SK-N-SH (cell line): ENCODE data around the gene CAVIN1. TPM values are rescaled to one million over a fixed set of nuclear protein-coding genes. Genes with fewer than 3 reads are reported as not detected.

Source experiments
- CTCF ChIA-PET: fragments of 300-600, 350-600 bp; formaldehyde crosslinking; extraction: SDS; loops from one replicate; lab custom pipeline; 2021; lab: Yijun Ruan, JAX
- POLR2A ChIA-PET: fragments of 350-600 bp; sonication (Branson Sonifier 250); formaldehyde crosslinking; extraction: SDS; loops from one replicate; lab custom pipeline; 2020; ENCODE audit warnings: antibody characterized with exemption, inconsistent platforms; lab: Yijun Ruan, JAX
- DNase-seq: peaks from one replicate; pipeline ENCODE4 v3.0.0; 2012
- H2AFZ ChIP-seq: fragments of 200-600 bp; sonication (generic); 2 replicates; pipeline ENCODE4 v1.8.1; 2016; ENCODE audit warnings: antibody characterized with exemption, mild to moderate bottlenecking, low read depth
- H3F3A ChIP-seq: fragments of 200-600 bp; sonication (generic); replicated peaks from 2 replicates; pipeline ENCODE3; 2016; ENCODE audit warnings: antibody characterized with exemption, mild to moderate bottlenecking; ENCODE audit not compliant: insufficient read depth
- H3K27ac ChIP-seq, 2 experiments: fragments of 200-500 bp in 1 of 2; fragments of 200-600 bp in 1 of 2; sonication (Bioruptor generic) in 1 of 2; sonication (generic), shearing (Covaris generic) in 1 of 2; 2 replicates each; pipeline versions ENCODE4 v1.5.1 to v1.6.1; 2014 to 2016; ENCODE audit warnings: low read depth in 2 of 2, inconsistent platforms in 1 of 2, low read length in 1 of 2, mild to moderate bottlenecking in 1 of 2, mixed read lengths in 1 of 2
- H3K27me3 ChIP-seq: fragments of 200-600 bp; sonication (generic), shearing (Covaris generic); 2 replicates; pipeline ENCODE4 v1.6.1; 2016; ENCODE audit warnings: mixed run types; ENCODE audit not compliant: insufficient read depth
- H3K36me3 ChIP-seq, 2 experiments: fragments of 200-500 bp in 1 of 2; fragments of 200-600 bp in 1 of 2; sonication (Bioruptor generic) in 1 of 2; sonication (generic) in 1 of 2; replicated peaks in 1 of 2; 2 replicates each; pipeline versions ENCODE3 to v1.5.1; 2014 to 2016; ENCODE audit warnings: low read length in 1 of 2, mild to moderate bottlenecking in 1 of 2; ENCODE audit not compliant: insufficient read depth in 2 of 2, control insufficient read depth in 1 of 2
- H3K4me1 ChIP-seq, 2 experiments: fragments of 200-500 bp in 1 of 2; fragments of 200-600 bp in 1 of 2; sonication (Bioruptor generic) in 1 of 2; sonication (generic), shearing (Covaris generic) in 1 of 2; 2 replicates each; pipeline versions ENCODE4 v1.5.1 to v1.6.1; 2014 to 2016; ENCODE audit warnings: low read depth in 1 of 2, low read length in 1 of 2, mixed run types in 1 of 2; ENCODE audit not compliant: insufficient read depth in 2 of 2, control insufficient read depth in 1 of 2
- H3K4me2 ChIP-seq: fragments of 200-600 bp; sonication (generic), shearing (Covaris generic); 2 replicates; pipeline ENCODE4 v1.6.1; 2017; ENCODE audit warnings: mixed run types
- H3K4me3 ChIP-seq, 2 experiments: fragments of 200-500 bp in 1 of 2; fragments of 200-600 bp in 1 of 2; sonication (Bioruptor generic) in 1 of 2; sonication (generic), shearing (Covaris generic) in 1 of 2; 2 replicates each; pipeline versions ENCODE4 v1.5.1 to v1.8.1; 2014 to 2016; ENCODE audit warnings: low read depth in 2 of 2, inconsistent platforms in 1 of 2, low read length in 1 of 2, mild to moderate bottlenecking in 1 of 2, mixed read lengths in 1 of 2, moderate library complexity in 1 of 2
- H3K79me2 ChIP-seq: fragments of 200-600 bp; sonication (generic); 2 replicates; pipeline ENCODE4 v1.8.1; 2017; ENCODE audit warnings: mild to moderate bottlenecking; ENCODE audit not compliant: insufficient read depth
- H3K9ac ChIP-seq: fragments of 200-600 bp; sonication (generic); 2 replicates; pipeline ENCODE4 v1.6.1; 2017; ENCODE audit warnings: mixed run types
- H3K9me2 ChIP-seq: fragments of 200-600 bp; sonication (generic); 2 replicates; pipeline ENCODE4 v1.6.1; 2017; ENCODE audit warnings: mixed run types
- H3K9me3 ChIP-seq: fragments of 200-600 bp; sonication (generic); 2 replicates; pipeline ENCODE4 v1.6.1; 2017; ENCODE audit warnings: mixed run types, mild to moderate bottlenecking, moderate library complexity
- H4K20me1 ChIP-seq: fragments of 200-600 bp; sonication (generic); 2 replicates; pipeline ENCODE4 v1.6.1; 2017; ENCODE audit warnings: mild to moderate bottlenecking, mixed run types; ENCODE audit not compliant: insufficient read depth
- EP300 ChIP-seq, 2 experiments: IDR thresholded peaks; 2 replicates each; pipeline versions ENCODE4 v1.4.0 to v1.6.1; 2012; ENCODE audit warnings: borderline replicate concordance in 1 of 2, low read depth in 1 of 2, low read length in 1 of 2
- FOSL2 ChIP-seq: IDR thresholded peaks from 2 replicates; pipeline ENCODE4 v1.4.0; 2012; ENCODE audit warnings: low read depth, mild to moderate bottlenecking, moderate library complexity, borderline replicate concordance
- FOXJ3 ChIP-seq: sonication (generic); formaldehyde crosslinking; IDR thresholded peaks from 2 replicates; pipeline ENCODE4 v1.5.1; 2020; ENCODE audit warnings: mild to moderate bottlenecking, missing genetic modification reagents
- GABPA ChIP-seq: IDR thresholded peaks from 2 replicates; pipeline ENCODE4 v1.4.0; 2012; ENCODE audit warnings: low read depth, mild to moderate bottlenecking
- JUND ChIP-seq: IDR thresholded peaks from 2 replicates; pipeline ENCODE4 v1.4.0; 2012
- MEF2A ChIP-seq: IDR thresholded peaks from 2 replicates; pipeline ENCODE4 v1.4.0; 2012; ENCODE audit warnings: low read depth, borderline replicate concordance
- MXI1 ChIP-seq: IDR thresholded peaks from 2 replicates; pipeline ENCODE4 v1.6.1; 2012; ENCODE audit warnings: mild to moderate bottlenecking, low read depth, low read length, improper control_type of control experiment
- SIN3A ChIP-seq: IDR thresholded peaks from 2 replicates; pipeline ENCODE4 v1.6.1; 2012; ENCODE audit warnings: low read depth, mild to moderate bottlenecking, low read length, moderate library complexity, borderline replicate concordance
- TAF1 ChIP-seq: IDR thresholded peaks from 2 replicates; pipeline ENCODE4 v1.6.1; 2012; ENCODE audit warnings: low read depth, mild to moderate bottlenecking, low read length, moderate library complexity, borderline replicate concordance
- YY1 ChIP-seq: IDR thresholded peaks from 2 replicates; pipeline ENCODE4 v1.4.0; 2012; ENCODE audit warnings: low read depth, mild to moderate bottlenecking
- WGBS: methylation state at CpG from one replicate; pipeline ENCODE4 v1.1.6; 2017; ENCODE audit warnings: low lambda C conversion rate; 5-methylcytosine and 5-hydroxymethylcytosine counted together
- polyA plus RNA-seq, 3 experiments: library from polyadenylated mRNA; depleted of rRNA; stranded (reverse); fragments of >200 nt; gene quantifications; 2 replicates each; pipeline ENCODE4 v1.2.3, GENCODE V29; 2012
- TF ChIP-seq, protein P1 (sequence below): fragments of 200-600 bp; sonication (generic); IDR thresholded peaks from 2 replicates; pipeline ENCODE4 v1.6.1; 2017; ENCODE audit warnings: antibody characterized with exemption, mild to moderate bottlenecking, moderate library complexity
- TF ChIP-seq, protein P2 (sequence below): IDR thresholded peaks from 2 replicates; pipeline ENCODE4 v1.4.0; 2012; ENCODE audit warnings: low read depth, borderline replicate concordance
- TF ChIP-seq, protein P3 (sequence below): IDR thresholded peaks from 2 replicates; pipeline ENCODE4 v1.4.0; 2012; ENCODE audit warnings: low read depth, borderline replicate concordance
- TF ChIP-seq, protein P4 (sequence below): fragments of 150-350 bp; IDR thresholded peaks from 2 replicates; pipeline ENCODE4 v1.6.1; 2017; ENCODE audit warnings: antibody characterized with exemption, low read length, low read depth, borderline replicate concordance
- TF ChIP-seq, protein P5 (sequence below): IDR thresholded peaks from 2 replicates; pipeline ENCODE4 v1.6.1; 2012; ENCODE audit warnings: mild to moderate bottlenecking, low read depth, low read length, moderate library complexity

Gene CAVIN1
- polyA plus RNA-seq, 1 of the 3 experiments (the other 2 are of a cell fraction) = 290 TPM

DNA sequence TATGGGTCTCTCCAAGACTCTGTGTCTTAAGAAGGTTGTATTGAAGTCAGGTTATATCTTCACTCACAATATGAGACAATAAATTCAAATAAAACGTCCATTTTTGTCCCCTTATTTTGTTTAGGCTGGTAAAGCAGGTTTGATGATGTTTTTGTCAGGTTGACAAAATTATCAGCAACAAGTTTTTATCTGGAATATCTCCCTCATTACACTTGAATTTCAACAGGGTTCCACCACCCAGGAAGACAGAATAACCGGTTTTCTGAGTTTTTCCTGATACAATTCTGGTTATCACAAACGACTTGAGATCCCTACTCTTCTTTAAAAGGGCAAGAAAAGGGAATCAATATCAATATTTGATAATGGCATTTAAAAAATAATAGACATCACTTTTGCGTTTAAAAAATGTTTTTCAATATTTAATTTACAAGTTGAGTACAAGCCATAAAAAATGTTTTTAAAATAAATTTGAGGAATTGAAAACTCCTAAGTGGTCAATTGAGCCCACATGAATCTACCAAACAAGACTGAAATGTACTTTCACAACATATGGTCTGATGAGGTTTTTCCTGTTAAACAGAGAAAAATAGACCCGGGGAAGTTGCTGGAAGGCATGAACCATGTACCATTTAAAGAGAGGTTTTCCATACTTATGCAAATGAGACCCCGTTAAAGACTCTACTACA, 34.2 kb upstream of the CAVIN1 start:
- ChIA-PET CTCF (interaction anchor here (0.7 to 1.8 kb wide), 4 partner anchors 29 to 135 kb away, joined by 3 to 4 read pairs (median 3); no protein-coding TSS in a partner anchor), POLR2A (no interaction called here)
- H3K9me2 ChIP-seq = no peaks in the 10 kb centered on the region
- no peak for DNase-seq
- H3K27me3 ChIP-seq = no peaks in the 10 kb centered on the region
- no peaks in the 10 kb centered on the region for H3K9me3 ChIP-seq
- WGBS = 80% methylated on average over 6 of the region's 6 CpGs
- no peak overlapping the region for H3K9ac ChIP-seq
- TF ChIP-seq FOXJ3 (CRISPR knock-in tag) (no peak), MXI1 (no peak), YY1 (no peak), JUND (no peak), EP300 (IDR thresholded peaks at IDR 0.05; ENCODE audit: borderline replicate concordance in 1 of 2, low read depth in 1 of 2, low read length in 1 of 2) (no peak), FOSL2 (no peak), TAF1 (no peak), SIN3A (no peak), GABPA (no peak), MEF2A (no peak)
- TF ChIP-seq, protein P1, sequence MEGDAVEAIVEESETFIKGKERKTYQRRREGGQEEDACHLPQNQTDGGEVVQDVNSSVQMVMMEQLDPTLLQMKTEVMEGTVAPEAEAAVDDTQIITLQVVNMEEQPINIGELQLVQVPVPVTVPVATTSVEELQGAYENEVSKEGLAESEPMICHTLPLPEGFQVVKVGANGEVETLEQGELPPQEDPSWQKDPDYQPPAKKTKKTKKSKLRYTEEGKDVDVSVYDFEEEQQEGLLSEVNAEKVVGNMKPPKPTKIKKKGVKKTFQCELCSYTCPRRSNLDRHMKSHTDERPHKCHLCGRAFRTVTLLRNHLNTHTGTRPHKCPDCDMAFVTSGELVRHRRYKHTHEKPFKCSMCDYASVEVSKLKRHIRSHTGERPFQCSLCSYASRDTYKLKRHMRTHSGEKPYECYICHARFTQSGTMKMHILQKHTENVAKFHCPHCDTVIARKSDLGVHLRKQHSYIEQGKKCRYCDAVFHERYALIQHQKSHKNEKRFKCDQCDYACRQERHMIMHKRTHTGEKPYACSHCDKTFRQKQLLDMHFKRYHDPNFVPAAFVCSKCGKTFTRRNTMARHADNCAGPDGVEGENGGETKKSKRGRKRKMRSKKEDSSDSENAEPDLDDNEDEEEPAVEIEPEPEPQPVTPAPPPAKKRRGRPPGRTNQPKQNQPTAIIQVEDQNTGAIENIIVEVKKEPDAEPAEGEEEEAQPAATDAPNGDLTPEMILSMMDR = no peak
- TF ChIP-seq, protein P2, sequence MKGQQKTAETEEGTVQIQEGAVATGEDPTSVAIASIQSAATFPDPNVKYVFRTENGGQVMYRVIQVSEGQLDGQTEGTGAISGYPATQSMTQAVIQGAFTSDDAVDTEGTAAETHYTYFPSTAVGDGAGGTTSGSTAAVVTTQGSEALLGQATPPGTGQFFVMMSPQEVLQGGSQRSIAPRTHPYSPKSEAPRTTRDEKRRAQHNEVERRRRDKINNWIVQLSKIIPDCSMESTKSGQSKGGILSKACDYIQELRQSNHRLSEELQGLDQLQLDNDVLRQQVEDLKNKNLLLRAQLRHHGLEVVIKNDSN = no peak
- TF ChIP-seq, protein P3, sequence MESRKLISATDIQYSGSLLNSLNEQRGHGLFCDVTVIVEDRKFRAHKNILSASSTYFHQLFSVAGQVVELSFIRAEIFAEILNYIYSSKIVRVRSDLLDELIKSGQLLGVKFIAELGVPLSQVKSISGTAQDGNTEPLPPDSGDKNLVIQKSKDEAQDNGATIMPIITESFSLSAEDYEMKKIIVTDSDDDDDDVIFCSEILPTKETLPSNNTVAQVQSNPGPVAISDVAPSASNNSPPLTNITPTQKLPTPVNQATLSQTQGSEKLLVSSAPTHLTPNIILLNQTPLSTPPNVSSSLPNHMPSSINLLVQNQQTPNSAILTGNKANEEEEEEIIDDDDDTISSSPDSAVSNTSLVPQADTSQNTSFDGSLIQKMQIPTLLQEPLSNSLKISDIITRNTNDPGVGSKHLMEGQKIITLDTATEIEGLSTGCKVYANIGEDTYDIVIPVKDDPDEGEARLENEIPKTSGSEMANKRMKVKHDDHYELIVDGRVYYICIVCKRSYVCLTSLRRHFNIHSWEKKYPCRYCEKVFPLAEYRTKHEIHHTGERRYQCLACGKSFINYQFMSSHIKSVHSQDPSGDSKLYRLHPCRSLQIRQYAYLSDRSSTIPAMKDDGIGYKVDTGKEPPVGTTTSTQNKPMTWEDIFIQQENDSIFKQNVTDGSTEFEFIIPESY = no peak
- TF ChIP-seq, protein P4, sequence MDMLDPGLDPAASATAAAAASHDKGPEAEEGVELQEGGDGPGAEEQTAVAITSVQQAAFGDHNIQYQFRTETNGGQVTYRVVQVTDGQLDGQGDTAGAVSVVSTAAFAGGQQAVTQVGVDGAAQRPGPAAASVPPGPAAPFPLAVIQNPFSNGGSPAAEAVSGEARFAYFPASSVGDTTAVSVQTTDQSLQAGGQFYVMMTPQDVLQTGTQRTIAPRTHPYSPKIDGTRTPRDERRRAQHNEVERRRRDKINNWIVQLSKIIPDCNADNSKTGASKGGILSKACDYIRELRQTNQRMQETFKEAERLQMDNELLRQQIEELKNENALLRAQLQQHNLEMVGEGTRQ = no peak
- TF ChIP-seq, protein P5, sequence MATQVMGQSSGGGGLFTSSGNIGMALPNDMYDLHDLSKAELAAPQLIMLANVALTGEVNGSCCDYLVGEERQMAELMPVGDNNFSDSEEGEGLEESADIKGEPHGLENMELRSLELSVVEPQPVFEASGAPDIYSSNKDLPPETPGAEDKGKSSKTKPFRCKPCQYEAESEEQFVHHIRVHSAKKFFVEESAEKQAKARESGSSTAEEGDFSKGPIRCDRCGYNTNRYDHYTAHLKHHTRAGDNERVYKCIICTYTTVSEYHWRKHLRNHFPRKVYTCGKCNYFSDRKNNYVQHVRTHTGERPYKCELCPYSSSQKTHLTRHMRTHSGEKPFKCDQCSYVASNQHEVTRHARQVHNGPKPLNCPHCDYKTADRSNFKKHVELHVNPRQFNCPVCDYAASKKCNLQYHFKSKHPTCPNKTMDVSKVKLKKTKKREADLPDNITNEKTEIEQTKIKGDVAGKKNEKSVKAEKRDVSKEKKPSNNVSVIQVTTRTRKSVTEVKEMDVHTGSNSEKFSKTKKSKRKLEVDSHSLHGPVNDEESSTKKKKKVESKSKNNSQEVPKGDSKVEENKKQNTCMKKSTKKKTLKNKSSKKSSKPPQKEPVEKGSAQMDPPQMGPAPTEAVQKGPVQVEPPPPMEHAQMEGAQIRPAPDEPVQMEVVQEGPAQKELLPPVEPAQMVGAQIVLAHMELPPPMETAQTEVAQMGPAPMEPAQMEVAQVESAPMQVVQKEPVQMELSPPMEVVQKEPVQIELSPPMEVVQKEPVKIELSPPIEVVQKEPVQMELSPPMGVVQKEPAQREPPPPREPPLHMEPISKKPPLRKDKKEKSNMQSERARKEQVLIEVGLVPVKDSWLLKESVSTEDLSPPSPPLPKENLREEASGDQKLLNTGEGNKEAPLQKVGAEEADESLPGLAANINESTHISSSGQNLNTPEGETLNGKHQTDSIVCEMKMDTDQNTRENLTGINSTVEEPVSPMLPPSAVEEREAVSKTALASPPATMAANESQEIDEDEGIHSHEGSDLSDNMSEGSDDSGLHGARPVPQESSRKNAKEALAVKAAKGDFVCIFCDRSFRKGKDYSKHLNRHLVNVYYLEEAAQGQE = no peak
- TF ChIP-seq, all 33 proteins: peak for 0
- Histone ChIP-seq H3F3A (peaks cover 37% of the 10 kb centered on the region), H3K27ac (peak overlapping the region; percentile 6 to 43; a peak in 2 of 4 replicates), H2AFZ (peak overlapping the region; percentile 71; the same call in 1 of the 2 replicates), H3K4me1 (peaks cover 6 to 8% of the 10 kb centered on the region in 2 experiments; a peak in 3 of 4 replicates), H3K36me3 (peaks cover 0 to 5% of the 10 kb centered on the region in 2 experiments), H3K4me2 (peak overlapping the region; percentile 47), H3K4me3 (no peak overlapping the region; a peak in 1 of 4 replicates), H4K20me1 (peaks cover 5% of the 10 kb centered on the region; the same call in 1 of the 2 replicates), H3K79me2 (peaks cover 25% of the 10 kb centered on the region; the same call in 1 of the 2 replicates)
